Small intestine (tissue), 7 donors: ENCODE data around the gene PUS7L. TPM values are rescaled to one million over a fixed set of nuclear protein-coding genes. Genes with fewer than 3 reads are reported as not detected.

Experiments
- DNase-seq, 2 donors: peaks; one replicate each; pipeline versions ENCODE4 v3.0.0 to v3.0.0-alpha.2; 2013
- FAIRE-seq: peaks from 2 replicates; lab custom pipeline; 2012; peaks lifted over from hg19 to GRCh38; lab: Jason Lieb, UNC
- H3K27ac ChIP-seq, 3 donors: one replicate each; pipeline ENCODE4 v1.5.1; 2013; ENCODE audit warnings: low read length in 2 of 3, mild to moderate bottlenecking in 2 of 3, control low read depth in 1 of 3, inconsistent platforms in 1 of 3, low read depth in 1 of 3, moderate library complexity in 1 of 3
- H3K27me3 ChIP-seq, 3 donors: one replicate each; pipeline ENCODE4 v1.6.1; 2013; ENCODE audit warnings: low read length in 3 of 3, inconsistent platforms in 1 of 3; ENCODE audit not compliant: control insufficient read depth in 3 of 3, insufficient read depth in 3 of 3
- H3K36me3 ChIP-seq, 3 donors: one replicate each; pipeline ENCODE4 v1.6.1; 2013; ENCODE audit warnings: low read length in 3 of 3, inconsistent platforms in 1 of 3, low read depth in 1 of 3, mild to moderate bottlenecking in 1 of 3, moderate library complexity in 1 of 3; ENCODE audit not compliant: control insufficient read depth in 3 of 3, insufficient read depth in 2 of 3
- H3K4me1 ChIP-seq, 3 donors: one replicate each; pipeline ENCODE4 v1.6.1; 2013; ENCODE audit warnings: low read length in 2 of 3, inconsistent platforms in 1 of 3, low read depth in 1 of 3, mild to moderate bottlenecking in 1 of 3, moderate library complexity in 1 of 3; ENCODE audit not compliant: control insufficient read depth in 3 of 3, insufficient read depth in 2 of 3
- H3K4me3 ChIP-seq, 3 donors: one replicate each; pipeline ENCODE4 v1.5.1; 2013; ENCODE audit warnings: low read length in 3 of 3, control low read depth in 1 of 3, inconsistent platforms in 1 of 3, low read depth in 1 of 3, mild to moderate bottlenecking in 1 of 3, moderate library complexity in 1 of 3
- H3K9me3 ChIP-seq, 2 donors: one replicate each; pipeline ENCODE4 v1.6.1; 2013; ENCODE audit warnings: low read depth in 1 of 2, low read length in 1 of 2; ENCODE audit not compliant: control insufficient read depth in 2 of 2, insufficient read depth in 1 of 2
- WGBS, 3 donors: extraction: QIAGEN DNeasy Blood & Tissue Kit; methylation state at CpG; one replicate each; pipeline ENCODE4 v1.1.7; 2013; 5-methylcytosine and 5-hydroxymethylcytosine counted together
- polyA plus RNA-seq, 4 donors: library from polyadenylated mRNA; stranded (reverse) in 3 of 4; unstranded in 1 of 4; fragments of 200-250 nt in 3 of 4; fragments of 120-200 nt in 1 of 4; gene quantifications; one replicate each; pipeline versions ENCODE4 v1.2.1 to v1.2.3, GENCODE V29; 2013
- donor health status: healthy with polysubstance abuse.
- donor health status: control.
- donor health status: control.
- donor health status: Bipolar disorder and iron deficiency.
- donor health status: healthy.

The PUS7L gene
- polyA plus RNA-seq, 4 donors = 1.6 to 8.9 (median 2.8) TPM

GRCh38 chr12:43795716-43796280 lies 37.2 kb upstream of the PUS7L start:
- Histone ChIP-seq H3K9me3 (no peaks in the 10 kb centered on the region), H3K27ac (no peak overlapping the region), H3K4me3 (no peak overlapping the region), H3K27me3 (no peaks in the 10 kb centered on the region), H3K36me3 (peaks cover 8 to 10% (median 8%) of the 10 kb centered on the region in 3 donors), H3K4me1 (no peaks in the 10 kb centered on the region)
- WGBS, 3 donors = 65 to 72% (median 71%) methylated on average over 2 of the region's 2 CpGs
- DNase-seq (no peak), FAIRE-seq (no peak)

GRCh38 chr12:43789941-43790340 lies 31.4 kb upstream of the PUS7L start:
- Histone ChIP-seq H3K4me3 (no peak overlapping the region), H3K36me3 (peaks cover 4 to 15% (median 6%) of the 10 kb centered on the region in 3 donors), H3K9me3 (no peaks in the 10 kb centered on the region), H3K27me3 (no peaks in the 10 kb centered on the region), H3K4me1 (no peaks in the 10 kb centered on the region), H3K27ac (no peak overlapping the region)
- DNase-seq (peak in 1 of 2 donors; percentile 1), FAIRE-seq (no peak)

- H3K27me3 ChIP-seq = no peaks in the 10 kb centered on the region
- FAIRE-seq (no peak), DNase-seq (no peak)
- H3K4me3 ChIP-seq = no peak overlapping the region
- H3K27ac ChIP-seq = no peak overlapping the region
- no peaks in the 10 kb centered on the region for H3K4me1 ChIP-seq
- H3K36me3 ChIP-seq = peaks cover 11 to 15% (median 11%) of the 10 kb centered on the region in 3 donors
- no peaks in the 10 kb centered on the region for H3K9me3 ChIP-seq
Observed at GRCh38 chr12:43786899-43787693, 28.5 kb upstream of the PUS7L start.

GRCh38 chr12:43776498-43776897 lies 17.9 kb upstream of the PUS7L start:
- H3K36me3 ChIP-seq = peaks cover 7 to 14% (median 10%) of the 10 kb centered on the region in 3 donors
- no peaks in the 10 kb centered on the region for H3K4me1 ChIP-seq
- no peak overlapping the region for H3K27ac ChIP-seq
- H3K9me3 ChIP-seq = no peaks in the 10 kb centered on the region
- H3K4me3 ChIP-seq = no peak overlapping the region
- WGBS, 3 donors = 48 to 60% (median 55%) methylated on average over 3 of the region's 3 CpGs
- DNase-seq = peak; percentile 10 to 16
- no peak for FAIRE-seq
- no peaks in the 10 kb centered on the region for H3K27me3 ChIP-seq

- no peaks in the 10 kb centered on the region for H3K9me3 ChIP-seq
- FAIRE-seq (no peak), DNase-seq (no peak)
- H3K27ac ChIP-seq = no peak overlapping the region
- peaks cover 0 to 2% (median 0%) of the 10 kb centered on the region in 3 donors for H3K4me1 ChIP-seq
- peaks cover 2 to 8% (median 5%) of the 10 kb centered on the region in 3 donors for H3K36me3 ChIP-seq
- no peak overlapping the region for H3K4me3 ChIP-seq
- no peaks in the 10 kb centered on the region for H3K27me3 ChIP-seq
Observed at GRCh38 chr12:43766291-43766690, 7.7 kb upstream of the PUS7L start.

GRCh38 chr12:43764528-43764927 lies 5.9 kb upstream of the PUS7L start:
- H3K27me3 ChIP-seq = no peaks in the 10 kb centered on the region
- H3K9me3 ChIP-seq = no peaks in the 10 kb centered on the region
- H3K4me1 ChIP-seq = peaks cover 4 to 9% (median 8%) of the 10 kb centered on the region in 3 donors
- FAIRE-seq (no peak), DNase-seq (no peak)
- peaks cover 2 to 4% (median 2%) of the 10 kb centered on the region in 3 donors for H3K36me3 ChIP-seq
- H3K4me3 ChIP-seq = no peak overlapping the region
- no peak overlapping the region for H3K27ac ChIP-seq

GRCh38 chr12:43763769-43764168 lies 5.2 kb upstream of the PUS7L start:
- H3K27me3 ChIP-seq = no peaks in the 10 kb centered on the region
- no peak for DNase-seq
- peaks cover 0 to 4% (median 0%) of the 10 kb centered on the region in 3 donors for H3K36me3 ChIP-seq
- no peak for FAIRE-seq
- H3K9me3 ChIP-seq = no peaks in the 10 kb centered on the region
- H3K4me1 ChIP-seq = peaks cover 4 to 9% (median 8%) of the 10 kb centered on the region in 3 donors
- no peak overlapping the region for H3K4me3 ChIP-seq
- H3K27ac ChIP-seq = no peak overlapping the region

GRCh38 chr12:43762596-43762995 lies 4.0 kb upstream of the PUS7L start:
- H3K4me3 ChIP-seq = no peak overlapping the region
- no peak overlapping the region for H3K27ac ChIP-seq
- peaks cover 0 to 2% (median 0%) of the 10 kb centered on the region in 3 donors for H3K36me3 ChIP-seq
- H3K9me3 ChIP-seq = no peaks in the 10 kb centered on the region
- H3K4me1 ChIP-seq = peaks cover 6 to 14% (median 11%) of the 10 kb centered on the region in 3 donors
- DNase-seq = no peak
- FAIRE-seq = no peak
- H3K27me3 ChIP-seq = no peaks in the 10 kb centered on the region
